Keratinocyte (primary cell): ENCODE results near the gene C22orf15. TPM values are rescaled to one million over a fixed set of nuclear protein-coding genes. Genes with fewer than 3 reads are reported as not detected.

Experiments
- DNase-seq: peaks from one replicate; pipeline ENCODE4 v3.0.0-alpha.2; 2011; ENCODE audit warnings: low read depth, missing footprints, low spot score
- FAIRE-seq: peaks from 2 replicates; lab custom pipeline; 2011; peaks lifted over from hg19 to GRCh38; lab: Jason Lieb, UNC
- H2AFZ ChIP-seq: 2 replicates; pipeline ENCODE4 v1.6.0; 2012; ENCODE audit warnings: low read length, control low read depth, inconsistent platforms; ENCODE audit not compliant: control insufficient read depth
- H3K27ac ChIP-seq: 2 replicates; pipeline ENCODE4 v1.5.1; 2011; ENCODE audit warnings: low read length; ENCODE audit not compliant: control insufficient read depth, insufficient read depth
- H3K27me3 ChIP-seq: 3 replicates; pipeline ENCODE4 v1.6.0; 2011; ENCODE audit warnings: low read length; ENCODE audit not compliant: control insufficient read depth, insufficient read depth; ENCODE audit errors: extremely low read depth
- H3K36me3 ChIP-seq, 2 experiments: 2 replicates in 1 of 2; 3 replicates in 1 of 2; pipeline ENCODE4 v1.5.1; 2011; ENCODE audit warnings: low read length in 2 of 2, mild to moderate bottlenecking in 1 of 2; ENCODE audit not compliant: control insufficient read depth in 2 of 2, insufficient read depth in 2 of 2; ENCODE audit errors: extremely low read depth in 1 of 2
- H3K4me1 ChIP-seq: 3 replicates; pipeline ENCODE4 v1.5.1; 2011; ENCODE audit warnings: low read length; ENCODE audit not compliant: control insufficient read depth, insufficient read depth; ENCODE audit errors: extremely low read depth
- H3K4me2 ChIP-seq: 3 replicates; pipeline ENCODE4 v1.6.0; 2011; ENCODE audit warnings: low read depth, low read length; ENCODE audit not compliant: control insufficient read depth, insufficient read depth; ENCODE audit errors: extremely low read depth
- H3K4me3 ChIP-seq, 3 experiments: fragments of 200-600 bp in 1 of 3; sonication (generic) in 1 of 3; 2 replicates in 2 of 3; 3 replicates in 1 of 3; pipeline ENCODE4 v1.5.1; 2011 to 2016; ENCODE audit warnings: low read length in 3 of 3, mild to moderate bottlenecking in 3 of 3, control low read depth in 2 of 3, inconsistent platforms in 1 of 3, low read depth in 1 of 3, mixed read lengths in 1 of 3, mixed run types in 1 of 3, moderate library complexity in 1 of 3; ENCODE audit not compliant: control insufficient read depth in 2 of 3, insufficient read depth in 2 of 3; ENCODE audit errors: extremely low read depth in 1 of 3
- H3K79me2 ChIP-seq: 2 replicates; pipeline ENCODE4 v1.6.0; 2012; ENCODE audit warnings: low read length; ENCODE audit not compliant: control insufficient read depth, insufficient read depth
- H3K9ac ChIP-seq: 3 replicates; pipeline ENCODE4 v1.6.0; 2011; ENCODE audit warnings: low read length; ENCODE audit not compliant: control insufficient read depth, insufficient read depth; ENCODE audit errors: extremely low read depth
- H3K9me1 ChIP-seq: 3 replicates; pipeline ENCODE4 v1.6.0; 2011; ENCODE audit warnings: low read length; ENCODE audit not compliant: control insufficient read depth, insufficient read depth; ENCODE audit errors: extremely low read depth
- H3K9me3 ChIP-seq: 2 replicates; pipeline ENCODE4 v1.5.1; 2012; ENCODE audit warnings: low read depth, low read length; ENCODE audit not compliant: control insufficient read depth
- H4K20me1 ChIP-seq: 3 replicates; pipeline ENCODE4 v1.6.0; 2011; ENCODE audit warnings: low read length; ENCODE audit not compliant: control insufficient read depth, insufficient read depth; ENCODE audit errors: extremely low read depth
- CTCF ChIP-seq, 3 experiments: IDR thresholded peaks in 1 of 3; conservative IDR thresholded peaks in 1 of 3; optimal IDR thresholded peaks in 1 of 3; 2 replicates in 2 of 3; 3 replicates in 1 of 3; pipeline versions ENCODE3 to v1.5.1; 2011; ENCODE audit warnings: low read length in 3 of 3, mild to moderate bottlenecking in 3 of 3, moderate library complexity in 2 of 3, control low read depth in 1 of 3, inconsistent platforms in 1 of 3; ENCODE audit not compliant: insufficient read depth in 2 of 3; ENCODE audit errors: extremely low read depth in 1 of 3
- EZH2 ChIP-seq: IDR thresholded peaks from one replicate; pipeline ENCODE4 v1.6.1; 2012; ENCODE audit warnings: inconsistent platforms, mild to moderate bottlenecking, low read length, moderate library complexity
- dilution Hi-C: fragments of 300-500 bp; cut with MboI; formaldehyde crosslinking; loops from one replicate; pipeline ENCODE4 v1.7.0; 2020; ENCODE audit warnings: low sequenced_read_pairs; ENCODE audit not compliant: extremely low pct_ligation_motif_present
- polyA plus RNA-seq, 5 experiments: library from polyadenylated mRNA; depleted of rRNA in 3 of 5; stranded (reverse) in 3 of 5; stranded (forward) in 1 of 5; unstranded in 1 of 5; fragments of >200 nt; gene quantifications; 1 replicate in 1 of 5; 2 replicates in 3 of 5; 3 replicates in 1 of 5; pipeline versions ENCODE4 v1.2.1 to v1.2.3, GENCODE V29; 2011 to 2012; ENCODE audit warnings: missing spikeins in 2 of 5, low read depth in 1 of 5, low replicate concordance in 1 of 5

Gene C22orf15
- polyA plus RNA-seq, 1 donor (not counting 4 experiments of a cell fraction or from before 2014, with no cell fraction given), result not detected

- Histone ChIP-seq H3K9me3 (no peaks in the 10 kb centered on the region), H3K79me2 (peaks cover 3% of the 10 kb centered on the region), H3K9ac (no peak within 1 kb of the TSS), H3K4me2 (no peak within 1 kb of the TSS), H3K27me3 (no peaks in the 10 kb centered on the region), H3K9me1 (no peaks in the 10 kb centered on the region), H3K27ac (no peak within 1 kb of the TSS), H2AFZ (no peak within 1 kb of the TSS), H3K4me1 (peaks cover 11% of the 10 kb centered on the region), H3K4me3 (no peak within 1 kb of the TSS), H4K20me1 (no peaks in the 10 kb centered on the region), H3K36me3 (no peaks in the 10 kb centered on the region)
- FAIRE-seq (no peak), DNase-seq (no peak)
- dilution Hi-C loops, result no loop called here
- no peak for TF ChIP-seq EZH2
- no peak for TF ChIP-seq CTCF (optimal IDR thresholded peaks at IDR 0.05 in 1 of 3, IDR thresholded peaks at IDR 0.05 in 1 of 3, conservative IDR thresholded peaks at IDR 0.05 in 1 of 3; ENCODE audit: extremely low read depth in 1 of 3, insufficient read depth in 2 of 3, low read length in 3 of 3)
These were observed 8.4 kb upstream of the C22orf15 start, which contains the start of gene VPREB3 for GRCh38 chr22:23754220-23754919. TSS of gene VPREB3 (minus strand) at chr22:23754425. CDS start at chr22:23754363, 62 bp downstream.

GRCh38 chr22:23754980-23755636 lies 7.7 kb upstream of the C22orf15 start:
- Histone ChIP-seq H3K4me1 (peaks cover 5% of the 10 kb centered on the region), H3K4me2 (no peak overlapping the region), H2AFZ (no peak overlapping the region), H3K27me3 (no peaks in the 10 kb centered on the region), H3K9me3 (no peaks in the 10 kb centered on the region), H3K9me1 (no peaks in the 10 kb centered on the region), H4K20me1 (no peaks in the 10 kb centered on the region), H3K79me2 (no peaks in the 10 kb centered on the region), H3K27ac (no peak overlapping the region), H3K9ac (no peak overlapping the region), H3K36me3 (no peaks in the 10 kb centered on the region), H3K4me3 (no peak overlapping the region)
- dilution Hi-C loops, result no loop called here
- FAIRE-seq (no peak), DNase-seq (no peak)
- no peak for TF ChIP-seq CTCF (optimal IDR thresholded peaks at IDR 0.05 in 1 of 3, IDR thresholded peaks at IDR 0.05 in 1 of 3, conservative IDR thresholded peaks at IDR 0.05 in 1 of 3; ENCODE audit: extremely low read depth in 1 of 3, insufficient read depth in 2 of 3, low read length in 3 of 3)
- TF ChIP-seq EZH2, result no peak
